NCI-H2081 treated with DMSO at 0.1 percent for 48 hours (cell line): Measurements from ENCODE around the gene SSTR4.

Experiments
- DNase-seq: peaks from one replicate; lab custom pipeline; 2025; lab: John Stamatoyannopoulos, UW

The SSTR4 gene

DNA sequence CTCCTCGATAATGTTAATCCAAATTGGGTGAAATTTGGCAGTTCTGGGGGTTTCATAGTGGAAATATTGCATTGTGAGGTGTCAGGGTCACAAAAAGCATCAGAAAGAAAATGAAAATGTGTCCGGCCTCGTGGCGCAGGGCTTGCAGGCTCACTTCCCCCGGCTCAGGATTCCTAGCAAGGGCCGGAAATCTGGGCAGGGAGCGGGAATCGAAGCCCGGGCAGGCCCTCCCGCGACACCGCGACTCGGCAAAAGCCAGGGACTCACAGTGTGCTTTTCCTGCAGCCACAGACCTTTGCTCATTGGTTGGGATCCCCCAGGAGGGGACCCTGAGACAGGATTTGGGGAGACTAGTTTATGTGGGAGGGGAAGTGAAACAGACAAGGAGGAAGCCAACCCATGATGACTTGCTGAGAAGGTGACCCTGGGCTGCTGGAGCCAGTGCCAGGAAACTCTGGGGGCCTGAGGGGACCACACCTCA is 51.9 kb downstream of the SSTR4 start:
- no peak for DNase-seq

DNA sequence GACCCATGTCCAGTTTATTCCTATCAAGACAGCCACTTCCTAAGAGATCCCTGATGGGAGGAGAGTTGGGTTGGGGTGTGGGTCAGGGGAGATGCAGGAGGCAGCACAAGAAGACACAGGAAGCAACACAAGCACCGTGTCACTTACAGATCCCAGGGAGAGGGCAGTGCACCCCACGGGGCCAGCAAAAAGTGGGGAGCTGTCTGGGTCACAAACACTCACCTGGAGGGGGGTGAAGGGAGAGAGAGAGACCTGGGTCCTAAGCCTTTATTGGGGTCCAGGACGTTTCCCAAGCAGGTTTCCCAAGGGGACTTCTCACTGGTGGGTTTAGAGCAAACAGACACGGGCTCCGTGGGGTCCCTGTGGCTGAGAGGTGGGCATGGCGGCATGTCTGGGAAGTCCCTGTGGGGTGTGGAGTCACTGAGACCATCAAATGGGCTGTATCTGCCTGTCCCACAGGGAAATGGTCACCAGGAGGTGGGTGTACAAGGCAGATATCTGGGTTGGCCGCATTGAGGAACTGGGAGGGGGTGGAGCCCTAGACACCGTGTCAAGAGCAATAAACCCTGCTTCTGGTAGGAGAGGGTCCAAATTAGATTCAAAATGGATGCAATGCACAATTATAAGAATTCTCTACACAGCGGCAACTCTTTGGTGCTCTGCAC is 52.6 kb downstream of the SSTR4 start:
- no peak for DNase-seq
